GM19193 (cell line): ENCODE data around the gene ATP10A.

ENCODE experiments used
- POLR2A ChIP-seq: IDR thresholded peaks from 4 replicates; pipeline ENCODE4 v1.6.1; 2011; ENCODE audit not compliant: insufficient read depth, insufficient read length; ENCODE audit errors: extremely low read depth

The ATP10A gene

DNA sequence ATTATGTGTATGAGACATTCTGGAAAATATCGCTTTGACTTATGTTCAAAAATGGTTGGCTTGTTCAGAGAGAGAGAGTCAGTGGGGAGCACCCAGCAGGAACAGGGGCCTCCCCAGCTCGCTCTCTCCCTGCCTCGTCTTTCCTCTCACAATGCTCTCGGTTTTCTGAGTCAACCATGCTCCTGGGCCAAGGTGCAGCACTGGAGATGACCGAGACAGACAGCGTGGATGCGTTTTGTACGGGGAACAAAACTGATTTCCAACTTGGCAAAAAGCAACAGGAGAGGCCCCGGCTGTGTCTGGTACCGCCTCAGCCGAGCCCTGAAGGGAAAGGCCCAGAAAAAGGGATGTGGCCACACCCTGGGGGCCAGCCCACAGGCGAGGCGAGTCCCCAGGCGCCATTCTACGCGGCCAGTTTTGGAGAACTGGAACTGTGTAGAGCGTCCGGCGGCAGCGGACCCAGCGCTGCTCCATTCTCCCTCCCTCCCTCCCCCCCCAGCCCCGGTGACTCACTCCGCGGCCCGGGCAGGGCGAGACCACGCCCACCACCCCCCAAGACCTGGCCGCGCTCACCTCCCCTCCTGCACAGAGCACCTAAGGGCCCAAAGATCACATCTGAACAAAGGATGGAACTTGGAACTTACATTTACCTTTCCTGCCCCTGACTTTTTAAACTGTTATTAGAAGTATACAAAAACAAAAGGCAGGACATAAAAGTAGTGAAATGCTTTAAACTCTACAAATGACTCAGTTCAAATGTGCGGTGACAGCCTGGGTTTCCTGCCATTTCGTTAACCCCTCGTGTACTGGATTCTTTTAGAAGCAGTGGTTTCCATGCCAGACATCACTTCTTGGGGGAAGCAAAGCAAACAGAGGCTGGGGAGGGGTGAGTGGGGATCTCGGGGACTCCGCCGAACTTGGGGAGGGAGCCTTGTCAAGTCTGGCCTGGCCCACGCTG, 12.7 kb downstream of the ATP10A start:
- TF ChIP-seq POLR2A: no peak

DNA sequence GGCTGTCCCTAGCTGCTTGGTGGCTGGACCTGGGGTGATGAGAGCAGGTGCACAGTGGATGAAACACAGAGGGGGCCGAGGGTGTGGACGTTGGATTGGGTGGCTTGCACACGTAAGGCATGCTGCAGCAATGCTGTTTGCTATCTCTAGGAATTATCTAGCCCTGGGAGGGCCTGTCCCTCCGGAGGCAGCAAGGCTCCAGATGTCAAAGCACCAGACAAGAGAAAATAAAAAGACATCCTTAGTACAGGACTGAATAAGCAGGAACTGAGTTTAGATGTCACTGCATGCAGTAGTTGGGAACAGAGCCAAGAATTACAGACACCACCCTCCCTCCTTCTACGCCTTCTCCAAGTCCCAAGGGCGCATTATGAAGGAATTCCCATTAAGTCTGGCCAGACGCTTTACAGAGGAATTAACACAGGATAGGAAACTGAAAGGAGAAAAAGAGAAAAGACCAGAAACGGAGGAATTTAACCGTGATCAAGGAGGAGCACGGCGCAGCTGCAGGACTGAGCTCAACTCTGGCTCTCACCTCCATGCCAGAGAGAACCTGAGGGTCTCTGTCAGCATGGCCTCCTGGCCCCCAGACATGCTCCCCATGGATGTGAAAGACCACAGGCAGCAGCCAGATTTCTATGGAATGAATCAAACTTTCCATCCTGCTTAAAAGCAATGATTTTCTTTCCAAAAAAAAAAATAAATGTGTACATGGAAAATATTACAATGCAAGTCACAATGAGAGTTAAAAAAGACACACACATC, 13.8 kb downstream of the ATP10A start:
- no peak for TF ChIP-seq POLR2A

DNA sequence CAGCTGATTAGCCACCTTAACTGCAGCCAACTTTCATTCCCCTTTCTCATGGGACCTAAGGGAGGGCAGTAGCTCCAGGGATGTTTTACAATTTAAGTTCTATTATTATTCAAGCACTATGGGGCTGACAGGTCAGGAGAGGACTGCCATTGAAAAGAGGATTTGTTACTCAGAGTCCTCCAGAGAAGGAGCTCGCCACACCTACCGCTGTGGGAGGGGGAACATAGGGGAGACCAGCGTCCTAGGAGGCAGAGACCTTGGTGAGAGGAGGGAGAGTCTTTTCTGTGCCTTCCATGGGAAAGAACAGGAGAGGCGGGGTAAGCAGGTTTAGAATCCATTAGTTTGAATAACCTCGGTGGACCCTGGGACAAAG, 14.4 kb downstream of the ATP10A start:
- TF ChIP-seq POLR2A: no peak

DNA sequence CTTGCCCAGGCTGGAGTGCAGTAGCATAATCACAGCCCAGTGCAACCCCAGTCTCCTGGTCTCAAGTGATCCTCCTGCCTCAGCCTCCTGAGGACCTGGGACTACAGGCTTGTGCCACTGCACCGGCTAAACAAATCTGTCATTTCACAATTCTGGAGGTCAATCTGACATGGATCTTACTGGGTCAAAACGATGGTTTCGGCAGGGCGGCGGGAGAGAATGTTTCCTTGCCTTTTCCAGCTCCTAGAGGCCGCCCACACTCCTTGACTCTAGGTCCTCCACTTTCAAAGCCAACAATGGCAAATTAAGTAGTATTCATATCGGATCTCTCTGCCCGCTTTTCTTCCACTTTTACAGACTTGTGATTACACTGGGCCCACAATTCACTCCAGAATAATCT, 14.8 kb downstream of the ATP10A start:
- TF ChIP-seq POLR2A: no peak

DNA sequence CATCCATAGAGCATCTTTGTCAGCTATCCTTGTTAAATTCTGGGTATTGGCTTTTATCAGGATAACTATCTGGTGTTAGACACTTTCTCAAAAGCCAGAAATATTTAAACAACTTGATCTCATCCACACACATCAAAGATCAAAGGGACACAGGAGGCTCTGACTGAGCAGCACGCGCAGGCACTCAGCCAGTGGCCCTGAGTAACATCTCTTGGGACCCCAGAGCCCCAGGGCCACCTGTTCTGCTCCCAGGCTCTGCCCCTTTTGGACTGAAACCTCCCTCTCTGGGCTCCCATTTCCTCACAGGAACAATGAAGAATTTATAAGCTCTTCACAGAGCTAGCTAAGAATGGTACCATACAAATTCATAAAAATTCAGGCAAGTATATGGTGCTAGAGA, 16.1 kb downstream of the ATP10A start:
- TF ChIP-seq POLR2A: no peak

DNA sequence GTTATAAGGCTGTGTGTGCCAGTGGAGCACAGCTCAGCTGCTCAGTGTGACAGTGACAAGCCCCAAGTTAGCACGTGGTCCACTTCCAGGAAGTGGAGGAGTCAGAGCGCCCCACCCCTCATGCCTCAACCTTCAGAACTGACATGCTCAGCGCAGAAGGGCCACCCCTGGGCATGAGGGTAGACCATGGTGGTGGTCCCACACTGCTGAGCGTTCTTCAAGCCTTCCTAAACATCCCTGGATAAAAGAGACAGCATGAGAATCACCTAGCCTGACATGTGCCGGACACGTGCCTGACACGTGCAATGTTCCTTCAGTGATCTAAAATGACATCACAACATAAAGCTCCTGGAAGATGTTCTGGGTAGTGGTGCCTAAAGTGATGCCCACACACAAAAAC, 16.8 kb downstream of the ATP10A start:
- TF ChIP-seq POLR2A: no peak

DNA sequence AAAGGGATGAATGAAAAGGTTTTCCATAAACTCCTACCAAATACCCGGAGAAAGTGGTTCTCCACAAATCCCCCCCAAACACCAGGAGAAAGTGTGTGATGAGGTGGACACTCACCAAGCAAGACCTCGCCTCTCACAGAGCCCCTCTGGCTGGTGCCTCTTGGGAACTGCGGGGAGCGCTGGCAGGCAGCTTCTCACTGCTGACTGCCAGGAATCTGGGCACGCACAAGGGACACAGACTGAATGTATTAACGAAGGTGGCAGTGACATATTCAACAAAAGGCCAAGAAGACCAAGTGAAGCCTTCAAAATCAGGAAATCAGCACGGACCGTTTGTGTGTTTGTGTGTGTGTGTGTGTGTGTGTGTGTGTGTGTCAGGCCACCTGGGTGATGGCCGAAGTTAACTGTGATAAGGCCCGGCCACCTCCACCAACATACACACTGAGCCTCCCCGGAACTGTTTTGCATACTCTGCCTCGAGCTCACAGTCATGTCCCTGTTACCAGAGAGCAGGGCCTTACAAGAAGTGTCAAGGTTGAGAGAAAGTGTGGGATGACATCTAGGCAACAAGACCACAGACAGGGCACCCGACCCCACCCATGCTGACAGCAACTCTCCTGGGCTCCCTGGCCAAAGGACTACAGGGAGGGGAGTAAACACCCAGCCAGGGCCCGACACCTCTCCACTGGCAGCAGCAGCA, 18.0 kb downstream of the ATP10A start:
- TF ChIP-seq POLR2A: no peak

DNA sequence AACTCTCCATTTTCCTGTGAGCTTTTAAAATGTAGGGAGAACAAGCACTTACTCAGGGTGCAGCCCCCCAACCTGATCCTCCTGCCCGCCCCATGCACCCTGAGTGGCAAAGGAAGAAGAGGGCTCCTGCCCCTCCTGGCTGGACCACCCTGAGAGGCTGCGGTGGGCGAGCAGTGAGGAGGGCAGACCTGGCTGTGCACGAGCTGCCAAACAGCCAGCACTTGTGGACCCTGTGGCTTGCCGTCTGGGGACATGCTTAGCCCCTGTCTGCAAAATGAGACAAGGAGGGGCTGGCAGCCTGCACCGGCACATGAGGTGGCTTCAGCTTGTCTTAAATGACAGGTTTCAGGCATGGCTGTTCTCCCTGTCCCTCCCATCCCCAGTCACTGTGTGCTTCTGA, 18.6 kb downstream of the ATP10A start:
- TF ChIP-seq POLR2A: no peak

DNA sequence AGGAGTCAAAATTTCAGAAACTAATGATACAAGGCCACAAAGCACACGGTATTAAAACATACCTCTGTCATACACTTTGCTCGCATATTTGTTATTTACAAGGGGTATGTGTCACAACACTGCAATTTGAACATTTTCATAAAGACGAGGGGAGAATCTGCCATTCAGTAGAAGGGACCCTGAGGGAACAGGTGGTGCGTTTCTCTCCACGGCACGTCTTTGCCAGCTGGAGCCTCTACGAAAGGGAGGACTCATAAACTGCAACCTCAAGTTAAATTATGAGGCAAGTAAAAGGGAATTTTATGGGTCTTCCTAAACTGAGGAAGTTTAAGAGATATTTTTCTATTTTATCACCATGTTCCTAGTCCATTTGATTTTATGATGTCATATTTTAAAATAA, 19.1 kb downstream of the ATP10A start:
- no peak for TF ChIP-seq POLR2A

DNA sequence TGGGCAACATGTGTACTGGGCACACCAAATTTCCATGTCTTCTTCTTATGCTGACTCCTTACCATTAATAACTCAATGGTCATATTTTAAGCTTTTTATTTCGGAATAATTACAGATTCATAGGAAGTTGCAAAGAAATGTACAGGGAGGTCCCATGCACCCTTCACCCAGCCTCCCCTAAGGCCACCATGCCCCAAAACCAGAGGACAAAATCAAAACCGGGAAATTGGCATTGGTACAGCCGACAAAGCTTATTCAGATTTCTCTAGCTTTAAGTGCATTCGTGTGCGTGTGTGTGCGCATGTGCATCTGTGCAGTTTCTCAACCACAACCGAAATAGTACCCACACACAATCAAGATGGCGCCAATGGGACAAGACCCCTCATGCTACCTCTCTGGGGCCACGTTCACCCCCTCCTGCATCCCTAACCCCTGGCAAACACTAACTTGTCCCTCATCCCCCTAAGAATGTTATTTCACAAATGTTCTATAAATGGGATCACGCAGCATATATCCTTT, 23.4 kb downstream of the ATP10A start:
- no peak for TF ChIP-seq POLR2A

DNA sequence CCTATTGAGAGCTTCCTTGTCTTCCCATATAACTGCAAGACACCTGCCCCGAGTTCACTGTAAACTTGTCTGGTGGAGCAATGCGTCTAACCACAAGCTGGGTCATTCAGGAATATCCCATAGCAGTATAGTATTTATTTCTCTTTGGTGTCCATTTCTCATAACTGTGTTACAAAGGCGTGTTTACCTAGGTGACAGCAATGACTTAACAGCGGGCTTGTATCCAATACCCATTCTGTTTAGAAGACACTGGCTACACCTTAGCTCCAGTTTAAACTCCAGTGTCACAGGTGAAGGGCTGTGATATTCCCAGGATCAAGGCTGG, 24.3 kb downstream of the ATP10A start:
- no peak for TF ChIP-seq POLR2A

DNA sequence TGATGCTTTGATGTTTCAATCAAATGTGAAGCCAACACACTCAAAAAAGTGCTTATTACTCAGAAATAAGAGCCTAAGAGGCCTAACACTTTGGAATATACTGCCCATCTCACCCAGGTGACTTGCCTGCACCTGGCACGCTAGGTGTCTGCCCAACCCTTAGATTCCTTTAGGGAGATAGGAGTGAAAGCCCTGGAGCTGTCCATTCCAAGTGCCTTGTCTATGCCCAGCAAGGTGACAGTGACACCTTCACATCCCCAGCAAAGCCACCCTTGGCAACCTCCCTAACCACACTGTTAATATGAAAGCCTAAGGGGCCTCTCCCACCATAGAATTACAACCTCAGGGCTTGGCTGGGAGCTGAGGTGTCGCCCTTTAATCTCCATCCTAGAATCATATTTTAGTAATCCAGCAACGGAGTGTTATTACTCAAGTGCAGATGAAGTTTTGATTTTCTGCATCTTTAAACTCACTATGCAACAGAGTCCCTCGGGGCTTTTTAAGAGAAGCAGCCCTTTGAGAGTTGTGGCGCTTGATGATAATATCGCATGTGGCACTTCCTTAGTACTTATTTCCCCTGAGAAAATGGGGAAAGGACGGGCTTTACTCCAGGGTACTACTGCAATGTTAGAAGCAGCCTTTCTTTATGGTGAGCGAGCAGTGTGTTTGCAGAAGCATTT, 24.8 kb downstream of the ATP10A start:
- no peak for TF ChIP-seq POLR2A

DNA sequence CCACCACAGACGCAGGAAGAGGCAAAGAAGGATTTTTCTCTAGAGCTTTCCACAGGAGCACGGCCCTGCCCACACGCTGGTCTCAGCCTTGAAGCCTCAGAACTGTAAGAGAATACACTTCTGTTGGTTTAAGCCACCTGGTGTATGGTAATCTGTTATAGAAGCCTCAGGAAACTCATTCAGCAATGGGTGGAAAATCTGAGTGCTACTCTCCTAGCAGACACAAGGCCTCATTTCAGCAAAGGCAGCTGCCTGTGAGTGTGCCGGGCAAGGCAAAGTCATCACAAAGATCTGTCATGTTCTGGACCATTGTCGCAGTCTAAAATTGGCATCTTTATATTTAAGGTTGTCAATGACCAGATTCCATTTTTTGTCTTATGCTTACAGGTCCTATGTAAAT, 31.0 kb downstream of the ATP10A start:
- no peak for TF ChIP-seq POLR2A

DNA sequence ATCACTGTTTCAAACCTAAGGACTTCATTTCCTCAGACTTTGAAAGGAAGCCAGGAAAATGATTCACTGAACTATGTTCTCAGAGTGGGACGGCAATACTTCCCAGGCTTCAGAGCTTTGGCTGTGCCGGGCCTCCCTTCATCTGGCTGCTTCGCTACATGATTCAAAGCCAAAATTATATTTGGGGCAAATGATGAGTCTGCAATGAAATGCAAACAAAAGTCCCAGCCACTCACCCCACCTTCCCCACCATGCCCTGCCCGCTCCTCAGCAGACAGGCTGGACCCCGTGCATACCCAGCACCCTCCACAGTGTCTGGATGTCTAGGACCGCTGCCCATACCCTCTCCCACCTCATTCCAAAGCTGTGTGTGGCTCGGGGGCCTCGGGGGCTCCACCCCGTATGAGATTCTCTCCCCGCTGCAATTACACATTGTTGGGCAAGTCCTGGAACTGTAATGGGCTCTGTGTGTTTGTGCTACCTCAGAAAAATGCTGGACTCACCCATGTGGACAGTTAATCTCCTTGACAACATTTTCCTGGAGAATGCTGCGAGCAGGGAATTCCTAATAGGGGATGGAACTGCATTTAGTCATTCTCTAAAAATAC, 32.2 kb downstream of the ATP10A start:
- no peak for TF ChIP-seq POLR2A

DNA sequence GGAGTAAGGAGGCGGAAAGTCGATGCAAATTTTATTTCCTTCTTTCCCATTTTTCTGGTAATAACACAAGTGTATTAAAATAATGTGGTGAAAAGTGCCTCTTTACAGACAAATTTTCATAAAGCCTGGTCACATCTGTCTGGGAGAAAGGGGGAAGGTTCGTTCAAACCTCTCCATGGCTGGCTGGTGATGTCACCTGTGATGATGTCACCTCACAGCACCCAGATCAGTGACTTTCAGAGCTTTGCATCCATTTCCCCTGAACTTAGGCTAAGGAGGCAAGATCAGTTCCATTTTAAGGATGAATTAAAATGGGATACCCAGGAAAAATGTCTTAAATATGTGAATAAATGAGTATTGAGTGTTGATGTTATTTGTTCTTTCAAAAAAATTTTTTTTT, 34.1 kb downstream of the ATP10A start:
- TF ChIP-seq POLR2A: no peak

DNA sequence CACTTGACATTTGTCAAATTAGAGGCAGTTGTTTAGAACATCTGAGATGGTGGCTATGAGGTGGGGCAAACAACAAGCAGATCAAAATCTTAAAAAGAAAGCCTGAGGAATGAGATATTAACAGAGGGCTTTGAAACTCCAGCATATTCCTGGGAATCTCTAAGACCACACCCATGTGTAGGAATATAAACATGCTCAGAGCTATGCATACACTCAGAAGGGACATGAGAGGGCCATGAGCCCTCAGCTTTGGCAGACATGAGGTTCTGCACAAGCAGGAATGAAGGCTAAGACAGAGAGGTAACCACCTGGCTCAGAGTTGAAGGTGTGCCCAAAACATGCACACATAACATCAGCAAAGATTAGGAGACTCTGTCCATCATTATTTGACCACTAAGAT, 37.9 kb downstream of the ATP10A start:
- no peak for TF ChIP-seq POLR2A
